Activated CD8-positive, alpha-beta memory T cell treated with anti-CD3 and anti-CD28 coated beads, Interleukin-2, amount 10 ng/mL, durations not matched to agents 7 days and 5 days (primary cell): ENCODE results near the gene GFER. TPM values are rescaled to one million over a fixed set of nuclear protein-coding genes. Genes with fewer than 3 reads are reported as not detected.

Source experiments
- ATAC-seq: fragments of 150-1000 bp; cut with Tn5 transposase; one replicate; pipeline ENCODE4 v1.10.0; 2021; ENCODE audit warnings: moderate library complexity
- CTCF ChIA-PET: fragments of 350-600 bp; sonication (Branson Sonifier 250); formaldehyde crosslinking; loops from one replicate; lab custom pipeline; 2021; ENCODE audit warnings: antibody characterized with exemption; lab: Charles Lee
- DNase-seq: peaks from one replicate; pipeline ENCODE4 v3.0.0-alpha.2; 2020
- H3K27ac Mint-ChIP-seq: one replicate; pipeline ENCODE4 v1.8.0; 2021; ENCODE audit warnings: mild to moderate bottlenecking, mixed read lengths
- H3K27me3 Mint-ChIP-seq: one replicate; pipeline ENCODE4 v1.8.0; 2021; ENCODE audit warnings: mixed read lengths
- H3K36me3 Mint-ChIP-seq: one replicate; pipeline ENCODE4 v1.8.0; 2021; ENCODE audit warnings: mild to moderate bottlenecking, mixed read lengths
- H3K4me1 Mint-ChIP-seq: one replicate; pipeline ENCODE4 v1.8.0; 2021; ENCODE audit warnings: mixed read lengths
- H3K4me3 Mint-ChIP-seq: one replicate; pipeline ENCODE4 v1.8.0; 2021; ENCODE audit warnings: mild to moderate bottlenecking, moderate library complexity, mixed read lengths
- H3K9me3 Mint-ChIP-seq: one replicate; pipeline ENCODE4 v1.8.0; 2022; ENCODE audit warnings: low read depth, mixed read lengths
- total RNA-seq, 2 experiments: library from RNA; stranded (reverse); gene quantifications; one replicate each; pipeline ENCODE4 v1.2.3, GENCODE V29; 2021

The GFER gene
- total RNA-seq, 2 experiments from 2014 or later, result 33.5 to 40.9 TPM

GRCh38 chr16:1972490-1972877 is 11.5 kb upstream of the GFER start:
- H3K9me3 Mint-ChIP-seq, result no peaks in the 10 kb centered on the region
- H3K4me3 Mint-ChIP-seq, result peak overlapping the region; percentile 92
- peaks cover 3% of the 10 kb centered on the region for H3K36me3 Mint-ChIP-seq
- ATAC-seq (peak; percentile 6), DNase-seq (no peak)
- H3K27ac Mint-ChIP-seq, result peak overlapping the region; percentile 98
- peaks cover 25% of the 10 kb centered on the region for H3K4me1 Mint-ChIP-seq
- CTCF ChIA-PET, result interaction anchor here (0.9 to 2.0 kb wide), 5 partner anchors 11 to 50 kb away, joined by 3 to 13 read pairs (median 3); partner anchors contain the start of genes GFER and MSRB1
- H3K27me3 Mint-ChIP-seq, result no peaks in the 10 kb centered on the region

- H3K27ac Mint-ChIP-seq, result no peak overlapping the region
- ATAC-seq (no peak), DNase-seq (no peak)
- H3K9me3 Mint-ChIP-seq, result no peaks in the 10 kb centered on the region
- H3K36me3 Mint-ChIP-seq, result peaks cover 5% of the 10 kb centered on the region
- H3K4me1 Mint-ChIP-seq, result peaks cover 25% of the 10 kb centered on the region
- no peaks in the 10 kb centered on the region for H3K27me3 Mint-ChIP-seq
- CTCF ChIA-PET, result interaction anchor here (1.1 kb wide), 1 partner anchor 49 kb away, joined by 3 read pairs; no protein-coding TSS in a partner anchor
- H3K4me3 Mint-ChIP-seq, result no peak overlapping the region
Observed at GRCh38 chr16:1973461-1974156, 10.4 kb upstream of the GFER start.

- DNase-seq (no peak), ATAC-seq (no peak)
- Mint-ChIP-seq H3K9me3 (no peaks in the 10 kb centered on the region), H3K36me3 (peaks cover 5% of the 10 kb centered on the region), H3K4me3 (no peak overlapping the region), H3K4me1 (peaks cover 25% of the 10 kb centered on the region), H3K27ac (no peak overlapping the region), H3K27me3 (peaks cover under 1% of the 10 kb centered on the region)
- CTCF ChIA-PET, result no interaction called here
Observed at GRCh38 chr16:1974157-1975070, 9.6 kb upstream of the GFER start.

GRCh38 chr16:1975432-1976215 is 8.4 kb upstream of the GFER start:
- Mint-ChIP-seq H3K9me3 (no peaks in the 10 kb centered on the region), H3K36me3 (peaks cover 5% of the 10 kb centered on the region), H3K27me3 (peaks cover 12% of the 10 kb centered on the region), H3K27ac (no peak overlapping the region), H3K4me1 (peaks cover 21% of the 10 kb centered on the region), H3K4me3 (no peak overlapping the region)
- ATAC-seq (no peak), DNase-seq (no peak)
- CTCF ChIA-PET, result interaction anchor here (0.5 kb wide), 1 partner anchor 175 kb away, joined by 3 read pairs; no protein-coding TSS in a partner anchor

GRCh38 chr16:1976216-1976520 is 7.8 kb upstream of the GFER start:
- ATAC-seq, result no peak
- CTCF ChIA-PET, result interaction anchor here (0.5 kb wide), 1 partner anchor 174 kb away, joined by 3 read pairs; no protein-coding TSS in a partner anchor
- H3K27me3 Mint-ChIP-seq, result peaks cover 18% of the 10 kb centered on the region

GRCh38 chr16:1976951-1977874 is 6.8 kb upstream of the GFER start:
- CTCF ChIA-PET, result no interaction called here
- peaks cover 10% of the 10 kb centered on the region for H3K4me1 Mint-ChIP-seq
- ATAC-seq (no peak), DNase-seq (no peak)
- no peak overlapping the region for H3K27ac Mint-ChIP-seq
- H3K27me3 Mint-ChIP-seq, result peaks cover 28% of the 10 kb centered on the region
- no peak overlapping the region for H3K4me3 Mint-ChIP-seq
- H3K9me3 Mint-ChIP-seq, result no peaks in the 10 kb centered on the region
- H3K36me3 Mint-ChIP-seq, result peaks cover 5% of the 10 kb centered on the region

More at GRCh38 chr16:1976216-1976520, 7.8 kb upstream of the GFER start:
- no peaks in the 10 kb centered on the region for H3K9me3 Mint-ChIP-seq
- no peak overlapping the region for H3K4me3 Mint-ChIP-seq
- no peak overlapping the region for H3K27ac Mint-ChIP-seq
- H3K36me3 Mint-ChIP-seq, result peaks cover 5% of the 10 kb centered on the region
- no peak for DNase-seq
- peaks cover 16% of the 10 kb centered on the region for H3K4me1 Mint-ChIP-seq

GRCh38 chr16:1977875-1978268 is 6.1 kb upstream of the GFER start:
- H3K9me3 Mint-ChIP-seq, result no peaks in the 10 kb centered on the region
- CTCF ChIA-PET, result no interaction called here
- peaks cover 5% of the 10 kb centered on the region for H3K36me3 Mint-ChIP-seq
- H3K27ac Mint-ChIP-seq, result no peak overlapping the region
- no peak for DNase-seq
- peaks cover 35% of the 10 kb centered on the region for H3K27me3 Mint-ChIP-seq
- peaks cover 6% of the 10 kb centered on the region for H3K4me1 Mint-ChIP-seq
- no peak overlapping the region for H3K4me3 Mint-ChIP-seq
- no peak for ATAC-seq

GRCh38 chr16:1978476-1979120 is 5.4 kb upstream of the GFER start:
- CTCF ChIA-PET, result no interaction called here
- Mint-ChIP-seq H3K4me3 (no peak overlapping the region), H3K9me3 (no peaks in the 10 kb centered on the region)

GRCh38 chr16:1979271-1980029 is 4.5 kb upstream of the GFER start:
- DNase-seq, result no peak
- H3K27me3 Mint-ChIP-seq, result peaks cover 39% of the 10 kb centered on the region
- H3K9me3 Mint-ChIP-seq, result no peaks in the 10 kb centered on the region
- no peak overlapping the region for H3K4me3 Mint-ChIP-seq
- H3K36me3 Mint-ChIP-seq, result peaks cover 5% of the 10 kb centered on the region
- H3K4me1 Mint-ChIP-seq, result no peaks in the 10 kb centered on the region
- CTCF ChIA-PET, result no interaction called here
- no peak for ATAC-seq
- H3K27ac Mint-ChIP-seq, result no peak overlapping the region

More at GRCh38 chr16:1978476-1979120, 5.4 kb upstream of the GFER start:
- H3K36me3 Mint-ChIP-seq, result peaks cover 5% of the 10 kb centered on the region
- H3K4me1 Mint-ChIP-seq, result no peaks in the 10 kb centered on the region
- DNase-seq (no peak), ATAC-seq (no peak)
- H3K27ac Mint-ChIP-seq, result no peak overlapping the region
- peaks cover 39% of the 10 kb centered on the region for H3K27me3 Mint-ChIP-seq

GRCh38 chr16:1980030-1980769 is 3.8 kb upstream of the GFER start:
- Mint-ChIP-seq H3K27me3 (peaks cover 39% of the 10 kb centered on the region), H3K4me1 (peaks cover 7% of the 10 kb centered on the region), H3K9me3 (no peaks in the 10 kb centered on the region), H3K4me3 (no peak overlapping the region), H3K36me3 (peaks cover 7% of the 10 kb centered on the region), H3K27ac (no peak overlapping the region)
- DNase-seq, result no peak
- CTCF ChIA-PET, result no interaction called here
- no peak for ATAC-seq

- no peak overlapping the region for H3K27ac Mint-ChIP-seq
- peaks cover 39% of the 10 kb centered on the region for H3K27me3 Mint-ChIP-seq
- peaks cover 12% of the 10 kb centered on the region for H3K4me1 Mint-ChIP-seq
- CTCF ChIA-PET, result interaction anchor here (1.7 kb wide), 1 partner anchor 160 kb away, joined by 6 read pairs; no protein-coding TSS in a partner anchor
- no peak overlapping the region for H3K4me3 Mint-ChIP-seq
- DNase-seq (no peak), ATAC-seq (no peak)
- no peaks in the 10 kb centered on the region for H3K9me3 Mint-ChIP-seq
- peaks cover 7% of the 10 kb centered on the region for H3K36me3 Mint-ChIP-seq
Observed at GRCh38 chr16:1980770-1981087, 3.3 kb upstream of the GFER start.
